GM12892 (cell line): Measurements from ENCODE around the gene CCDC97.
A peak's percentile ranks its signal among the peaks of the same experiment; 100 is the strongest.
"Not testable (repeated sequence)": the region's sequence is repeated elsewhere in the genome, so short reads cannot be mapped to it uniquely, and the experiment has no call there.

Experiments
- DNase-seq: peaks from one replicate; pipeline ENCODE4 v3.0.0; 2011; ENCODE audit not compliant: insufficient read length
- FAIRE-seq: peaks from 2 replicates; lab custom pipeline; 2011; peaks lifted over from hg19 to GRCh38; lab: Jason Lieb, UNC
- POLR2A ChIP-seq: IDR thresholded peaks from 2 replicates; pipeline ENCODE4 v1.6.1; 2011; ENCODE audit warnings: low read depth, low read length, control low read depth
- POLR2AphosphoS5 ChIP-seq: IDR thresholded peaks from 2 replicates; pipeline ENCODE4 v1.6.1; 2011; ENCODE audit warnings: low read depth, low read length, control low read depth
- TAF1 ChIP-seq: IDR thresholded peaks from 2 replicates; pipeline ENCODE4 v1.6.1; 2011; ENCODE audit warnings: low read depth, mild to moderate bottlenecking, control low read depth, low read length, borderline replicate concordance

CCDC97 gene

DNA sequence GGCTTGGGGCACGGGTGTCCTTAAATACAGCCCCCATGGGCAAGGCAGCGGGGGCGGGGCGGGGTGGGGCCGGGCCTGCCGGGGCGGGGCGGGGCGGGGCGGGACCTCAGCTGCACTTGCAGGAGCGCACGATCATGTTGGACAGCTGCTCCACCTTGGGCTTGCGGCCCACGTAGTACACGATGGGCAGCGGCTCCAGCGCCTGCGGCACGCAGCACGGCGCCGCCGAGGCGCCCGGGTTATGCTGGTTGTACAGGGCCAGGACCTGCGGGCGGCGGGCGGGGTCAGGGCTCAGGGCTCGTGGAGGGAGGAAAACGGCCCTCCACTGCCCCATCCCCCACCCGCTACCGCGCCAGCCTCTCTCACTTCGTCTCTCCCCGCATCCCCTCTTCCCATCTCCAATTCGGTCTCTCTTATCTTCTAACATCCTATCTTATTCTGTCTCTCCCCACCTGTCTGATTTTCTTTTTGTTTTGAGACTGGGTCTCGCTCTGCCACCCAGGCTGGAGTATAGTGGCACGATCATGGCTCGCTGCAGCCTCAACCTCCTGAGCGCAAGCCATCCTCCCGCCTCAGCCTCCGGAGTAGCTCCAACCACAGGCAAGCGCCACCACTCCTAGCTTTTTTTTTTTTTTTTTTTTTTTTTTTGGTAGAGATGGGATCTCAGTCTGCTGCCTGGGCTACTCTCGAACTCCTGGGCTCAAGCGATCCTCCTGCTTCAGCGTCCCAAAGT, 21.1 kb downstream of the CCDC97 start:
- FAIRE-seq (no peak), DNase-seq (no peak)
- no peak for TF ChIP-seq POLR2AphosphoS5
- no peak for TF ChIP-seq TAF1

DNA sequence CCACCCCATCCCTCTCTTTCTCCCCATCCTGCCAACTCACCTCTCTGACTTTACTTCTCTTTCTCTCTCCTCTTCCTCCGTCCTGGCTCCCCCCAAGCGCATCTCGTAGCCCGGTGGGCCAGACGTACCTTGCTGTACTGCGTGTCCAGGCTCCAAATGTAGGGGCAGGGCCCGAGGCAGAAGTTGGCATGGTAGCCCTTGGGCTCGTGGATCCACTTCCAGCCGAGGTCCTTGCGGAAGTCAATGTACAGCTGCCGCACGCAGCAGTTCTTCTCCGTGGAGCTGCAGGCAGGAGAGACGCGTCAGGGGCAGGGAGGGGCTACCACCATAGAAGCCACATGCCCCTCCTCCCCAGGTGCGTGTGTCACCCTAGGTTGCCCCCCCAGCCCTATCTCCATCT, 22.0 kb downstream of the CCDC97 start:
- FAIRE-seq, result no peak

DNA sequence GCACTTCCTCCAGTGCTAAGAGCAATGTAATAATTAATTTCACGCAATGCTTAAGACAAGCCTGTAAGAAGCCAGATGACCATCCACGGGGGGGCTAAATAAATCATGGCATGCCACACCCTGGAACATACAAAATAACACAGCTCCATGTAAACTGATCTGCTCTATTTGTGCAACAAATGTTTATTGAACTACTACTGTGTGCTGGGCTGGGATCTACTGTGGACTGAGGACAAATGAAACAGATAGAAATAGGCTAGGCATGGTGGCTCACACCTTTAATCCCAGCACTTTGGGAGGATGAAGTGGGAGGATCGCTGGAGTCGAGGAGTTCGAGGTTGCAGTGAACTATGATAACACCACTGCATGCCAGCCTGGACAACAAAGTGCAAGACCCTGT, 22.5 kb downstream of the CCDC97 start:
- TF ChIP-seq TAF1 (no peak), POLR2AphosphoS5 (no peak), POLR2A (no peak)
- DNase-seq (no peak), FAIRE-seq (no peak)

More for the DNA sequence above, 22.0 kb downstream of the CCDC97 start:
- no peak for DNase-seq
- TF ChIP-seq TAF1, result no peak
- no peak for TF ChIP-seq POLR2AphosphoS5
- TF ChIP-seq POLR2A, result no peak

DNA sequence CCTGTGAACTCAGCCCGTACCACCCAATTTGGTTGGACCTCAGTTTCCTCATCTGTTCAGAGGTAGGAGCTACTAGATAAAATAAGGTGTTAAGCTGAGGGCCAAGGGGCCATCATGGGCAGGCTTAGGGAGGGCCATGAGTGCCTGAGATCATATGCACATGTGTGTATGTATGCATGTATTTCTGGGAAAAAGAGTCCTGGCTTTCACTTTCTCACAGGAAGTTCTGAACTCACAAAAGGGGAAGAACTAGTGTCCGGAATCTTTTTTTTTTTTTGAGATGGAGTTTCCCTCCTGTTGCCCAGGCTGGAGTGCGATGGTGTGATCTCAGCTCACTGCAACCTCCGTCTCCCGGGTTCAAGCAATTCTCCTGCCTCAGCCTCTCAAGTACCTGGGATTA, 24.8 kb downstream of the CCDC97 start:
- FAIRE-seq (peak; percentile 24), DNase-seq (no peak)
- TF ChIP-seq POLR2AphosphoS5 (no peak), POLR2A (no peak), TAF1 (no peak)

DNA sequence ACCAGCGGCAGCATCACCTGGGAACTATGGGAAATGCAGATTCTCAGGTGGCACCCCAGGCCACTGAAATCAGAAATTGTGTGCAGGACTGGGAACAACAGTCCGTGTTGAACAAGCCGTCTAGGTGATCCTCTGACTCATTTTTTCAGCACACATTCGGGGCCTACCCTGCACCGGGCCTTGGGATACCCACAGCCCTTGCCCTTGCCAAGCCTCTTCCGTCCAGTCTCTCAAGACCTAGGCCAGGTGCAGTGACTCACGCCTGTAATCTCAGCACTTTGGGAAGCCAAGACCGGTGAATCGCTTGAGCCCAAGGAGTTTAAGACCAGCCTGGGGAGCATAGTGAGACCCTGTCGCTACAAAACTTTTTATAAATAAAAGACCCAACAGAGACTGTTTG, 25.5 kb downstream of the CCDC97 start:
- no peak for DNase-seq
- TF ChIP-seq TAF1, result no peak
- no peak for TF ChIP-seq POLR2A
- TF ChIP-seq POLR2AphosphoS5, result no peak
- FAIRE-seq, result no peak

DNA sequence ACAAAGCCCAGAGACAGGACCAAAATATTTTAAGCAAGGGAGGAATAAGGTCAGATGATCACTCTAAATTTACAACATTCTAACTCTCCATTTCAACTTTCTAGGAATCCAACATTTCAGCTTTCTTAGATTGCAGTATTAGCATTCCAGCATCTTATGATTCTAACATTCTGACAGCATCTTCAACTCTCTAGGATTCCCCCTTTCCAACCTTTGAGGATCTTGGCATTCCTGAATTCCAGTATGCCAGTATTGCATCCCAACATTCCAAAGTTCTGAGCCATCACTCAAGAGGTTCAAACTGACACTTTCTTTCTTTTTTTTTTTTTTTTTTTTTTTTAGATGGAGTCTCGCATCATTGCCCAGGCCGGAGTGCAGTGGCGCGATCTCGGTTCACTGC, 30.0 kb downstream of the CCDC97 start:
- no peak for DNase-seq
- FAIRE-seq, result no peak
- TF ChIP-seq TAF1 (no peak), POLR2A (no peak), POLR2AphosphoS5 (no peak)

DNA sequence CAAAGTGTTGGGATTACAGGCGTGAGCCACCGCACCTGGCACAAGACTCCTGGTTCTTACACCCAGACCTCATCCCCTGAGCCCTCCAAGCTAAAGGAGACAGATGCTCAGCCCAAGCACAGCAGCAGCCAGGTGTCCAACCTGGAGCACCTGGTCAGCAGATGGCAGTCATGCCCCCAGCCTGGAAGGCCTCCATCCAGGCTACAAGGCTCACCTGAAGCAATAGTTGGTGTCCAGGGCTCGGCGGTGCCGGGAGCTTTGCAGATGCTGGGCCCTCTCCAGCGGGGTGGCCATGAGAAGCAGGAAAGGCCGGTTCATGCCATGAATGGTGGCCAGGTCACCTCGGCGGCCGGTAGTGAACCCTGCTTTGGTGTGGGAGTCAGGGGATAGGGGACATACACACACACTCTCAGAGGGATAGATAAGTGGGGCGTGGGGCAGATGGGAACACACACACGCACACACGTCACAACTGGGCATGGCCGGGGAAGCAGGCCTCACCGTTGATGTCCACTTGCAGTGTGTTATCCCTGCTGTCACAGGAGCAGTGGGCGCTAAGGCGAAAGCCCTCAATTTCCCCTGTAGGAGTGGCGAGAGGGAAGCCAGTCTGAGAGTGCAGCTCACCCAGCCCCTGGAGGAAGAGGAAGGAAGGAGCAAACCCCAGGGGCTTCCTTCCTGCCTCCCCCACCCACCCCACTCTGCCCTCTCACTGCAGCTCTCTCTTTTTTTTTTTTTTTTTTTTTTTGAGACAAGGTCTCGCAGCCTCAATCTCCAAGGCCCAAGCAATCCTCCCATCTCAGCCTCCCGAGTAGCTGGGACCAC, 31.9 kb downstream of the CCDC97 start:
- no peak for DNase-seq
- no peak for FAIRE-seq
- TF ChIP-seq POLR2AphosphoS5 (no peak), POLR2A (no peak), TAF1 (no peak)

DNA sequence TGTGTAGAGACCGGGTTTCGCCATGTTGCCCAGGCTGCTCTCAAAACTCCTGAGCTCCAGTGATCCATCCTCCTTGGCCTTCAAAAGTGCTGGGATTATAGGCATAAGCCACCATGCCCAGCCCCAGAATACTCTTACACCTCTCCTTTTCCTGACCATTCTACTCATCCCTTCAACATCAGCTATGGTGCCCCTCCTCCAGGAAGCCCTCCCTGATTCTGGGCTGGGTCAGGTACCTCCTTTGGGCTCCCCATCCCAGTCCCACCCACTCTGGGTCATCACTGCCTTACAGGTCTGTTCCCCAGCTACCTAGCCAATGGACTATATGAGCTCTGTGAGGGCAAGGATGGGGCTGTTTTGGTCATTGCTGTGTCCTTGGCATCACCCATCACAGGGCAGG, 34.2 kb downstream of the CCDC97 start:
- FAIRE-seq (no peak), DNase-seq (no peak)
- TF ChIP-seq POLR2AphosphoS5 (no peak), TAF1 (no peak), POLR2A (no peak)

DNA sequence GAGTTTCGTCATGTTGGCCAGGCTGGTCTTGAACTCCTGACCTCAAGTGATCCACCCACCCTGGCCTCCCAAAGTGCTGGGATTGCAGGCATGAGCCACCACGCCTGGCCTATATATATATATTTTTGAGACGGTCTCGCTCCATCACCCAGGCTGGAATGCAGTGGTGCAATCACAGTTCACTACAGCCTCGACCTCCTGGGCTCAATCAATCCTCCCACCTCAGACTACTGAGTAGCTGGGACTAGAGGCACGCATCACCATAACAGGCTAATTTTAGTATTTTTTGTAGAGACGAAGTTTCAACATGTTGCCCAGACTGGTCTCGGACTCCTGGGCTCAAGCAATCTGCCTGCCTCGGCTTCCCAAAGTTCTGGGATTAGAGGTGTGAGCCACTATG, 36.9 kb downstream of the CCDC97 start:
- FAIRE-seq, DNase-seq: not testable (repeated sequence)

DNA sequence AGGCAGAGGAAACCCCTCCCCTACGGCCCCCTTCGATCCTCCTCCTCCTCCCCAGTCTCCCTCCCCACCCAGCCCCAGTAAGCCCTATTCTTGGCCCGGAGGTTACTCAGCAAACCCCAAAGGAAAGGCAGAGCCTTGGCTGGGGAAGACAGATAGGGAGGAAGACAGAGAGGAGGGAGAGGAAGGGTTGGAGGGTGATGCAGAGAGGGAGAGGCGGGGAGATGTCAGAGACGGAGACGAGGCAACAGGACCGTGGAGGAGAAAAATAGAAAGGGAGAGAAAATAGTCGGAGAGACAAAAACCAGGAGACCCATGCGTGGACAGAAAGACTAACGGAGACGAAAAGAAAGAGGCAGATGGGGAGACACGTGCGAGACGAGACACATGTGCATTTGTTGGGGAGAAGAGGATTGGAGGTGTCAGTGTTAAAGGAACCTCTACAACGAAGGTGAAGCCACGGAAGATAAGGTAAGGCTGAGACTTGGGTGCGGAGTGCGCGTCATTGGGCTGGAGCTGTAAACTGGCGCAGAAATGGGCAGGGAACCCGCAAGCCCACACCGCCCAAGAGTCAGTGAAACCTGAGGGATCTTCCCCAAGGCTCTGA, 40.9 kb downstream of the CCDC97 start:
- TF ChIP-seq POLR2A, result no peak
- no peak for TF ChIP-seq TAF1
- no peak for TF ChIP-seq POLR2AphosphoS5
- FAIRE-seq (no peak), DNase-seq (no peak)

DNA sequence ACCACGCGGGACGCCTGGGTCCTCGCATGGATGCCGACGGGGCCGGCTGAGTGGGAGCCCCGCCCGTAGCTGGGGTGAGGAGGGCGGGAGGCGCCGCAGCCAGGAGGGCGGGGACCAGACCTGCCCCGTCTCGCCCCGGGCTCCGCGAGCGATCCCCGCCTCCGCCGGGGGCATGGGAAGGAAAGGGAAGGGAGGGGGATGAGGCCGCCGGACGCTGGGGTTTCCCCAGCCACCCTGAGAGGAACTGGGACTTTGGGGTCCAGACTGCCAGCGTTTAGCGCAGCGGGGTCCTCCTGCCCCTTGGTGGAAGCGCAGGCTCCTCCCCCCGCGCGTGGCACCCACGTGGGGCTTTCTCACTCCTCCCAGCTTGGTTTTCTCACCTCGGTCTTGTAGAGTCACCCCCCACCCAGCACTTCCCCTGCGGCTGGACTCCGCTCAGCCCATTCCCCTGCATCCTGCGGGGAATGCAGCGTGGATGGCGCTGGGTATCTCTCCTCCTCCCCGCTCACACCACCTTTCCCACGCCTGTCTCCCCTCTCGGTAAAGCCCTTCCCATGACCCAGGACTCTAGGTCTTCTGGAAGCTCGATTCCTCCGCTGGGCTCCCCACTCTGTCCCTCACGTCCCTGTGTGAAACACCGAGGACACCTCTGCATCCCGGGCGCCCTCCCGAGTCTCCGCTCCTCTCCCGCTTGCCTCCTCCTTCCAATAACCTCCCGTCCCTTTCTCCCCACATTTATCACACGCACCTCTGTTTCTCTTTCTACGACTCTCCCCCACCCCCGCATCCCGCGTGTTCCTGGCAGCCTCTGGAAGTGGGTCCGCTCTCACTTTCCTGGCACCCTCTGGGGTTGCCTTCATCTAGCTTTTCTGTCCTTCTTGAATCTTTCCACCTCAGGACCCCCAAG, 41.6 kb downstream of the CCDC97 start:
- peak; percentile 90 for DNase-seq
- FAIRE-seq, result peak; percentile 94
- TF ChIP-seq POLR2AphosphoS5 (peak; percentile 85), TAF1 (no peak), POLR2A (peak; percentile 82)
